GM19395 (cell line): ENCODE results near the gene POU3F3.

ENCODE experiments used
- ATAC-seq: cut with Tn5 transposase; IDR thresholded peaks from one replicate; pipeline ENCODE4 v1.9.1; 2021; ENCODE audit warnings: mild to moderate bottlenecking, moderate library complexity; ENCODE audit not compliant: unreplicated experiment

The POU3F3 gene

GRCh38 chr2:104859766-104860450 lies 6.0 kb downstream of the POU3F3 start:
- no peak for ATAC-seq

- no peak for ATAC-seq
Measured at GRCh38 chr2:104860451-104860790, 6.5 kb downstream of the POU3F3 start.

- no peak for ATAC-seq
Measured at GRCh38 chr2:104861351-104862057, 7.6 kb downstream of the POU3F3 start.

- ATAC-seq = no peak
Measured at GRCh38 chr2:104862058-104862941, 8.4 kb downstream of the POU3F3 start.

GRCh38 chr2:104863146-104863467 lies 9.2 kb downstream of the POU3F3 start:
- no peak for ATAC-seq

- no peak for ATAC-seq
Measured at GRCh38 chr2:104863468-104864279, 9.8 kb downstream of the POU3F3 start.

GRCh38 chr2:104864280-104865095 lies 10.6 kb downstream of the POU3F3 start:
- ATAC-seq = no peak

GRCh38 chr2:104865096-104865470 lies 11.2 kb downstream of the POU3F3 start:
- no peak for ATAC-seq

- ATAC-seq = no peak
Measured at GRCh38 chr2:104866122-104866864, 12.4 kb downstream of the POU3F3 start.

- ATAC-seq = no peak
Measured at GRCh38 chr2:104866883-104867812, 13.2 kb downstream of the POU3F3 start.

GRCh38 chr2:104867813-104868504 lies 14.0 kb downstream of the POU3F3 start:
- no peak for ATAC-seq

GRCh38 chr2:104868505-104868866 lies 14.6 kb downstream of the POU3F3 start:
- ATAC-seq = no peak

GRCh38 chr2:104870100-104870975 lies 16.4 kb downstream of the POU3F3 start:
- ATAC-seq = no peak

GRCh38 chr2:104871649-104871971 lies 17.7 kb downstream of the POU3F3 start:
- no peak for ATAC-seq

- no peak for ATAC-seq
Measured at GRCh38 chr2:104871972-104872865, 18.3 kb downstream of the POU3F3 start.
